HG03575 (cell line): ENCODE data around the gene LMAN2.

Experiments used
- ATAC-seq: cut with Tn5 transposase; IDR thresholded peaks from one replicate; pipeline ENCODE4 v1.9.1; 2021; ENCODE audit not compliant: unreplicated experiment, insufficient number of reproducible peaks, low FRiP score; ENCODE audit errors: extremely low read depth

Gene LMAN2

GRCh38 chr5:177301503-177302165 is 49.8 kb downstream of the LMAN2 start:
- ATAC-seq: no peak

GRCh38 chr5:177300951-177301350 is 50.5 kb downstream of the LMAN2 start:
- ATAC-seq: no peak

- no peak for ATAC-seq
Measured at GRCh38 chr5:177300236-177300880, 51.1 kb downstream of the LMAN2 start.

- no peak for ATAC-seq
Measured at GRCh38 chr5:177299697-177300096, 51.8 kb downstream of the LMAN2 start.

- no peak for ATAC-seq
Measured at GRCh38 chr5:177297922-177298321, 53.5 kb downstream of the LMAN2 start.

- ATAC-seq: no peak
Measured at GRCh38 chr5:177296581-177296980, 54.9 kb downstream of the LMAN2 start.

GRCh38 chr5:177295924-177296323 is 55.5 kb downstream of the LMAN2 start:
- no peak for ATAC-seq

GRCh38 chr5:177294632-177295031 is 56.8 kb downstream of the LMAN2 start:
- no peak for ATAC-seq

GRCh38 chr5:177293819-177294581 is 57.5 kb downstream of the LMAN2 start:
- no peak for ATAC-seq

- ATAC-seq: no peak
Measured at GRCh38 chr5:177291735-177292134, 59.7 kb downstream of the LMAN2 start.

GRCh38 chr5:177290816-177291596 is 60.5 kb downstream of the LMAN2 start:
- ATAC-seq: no peak

GRCh38 chr5:177288191-177288590 is 63.3 kb downstream of the LMAN2 start:
- ATAC-seq: no peak
